HUDEP-2 (cell line): ENCODE measurements around the gene IKZF5.

ENCODE experiments used
- DNase-seq, 76 experiments: peaks; one replicate each; lab custom pipeline; 2025; ENCODE audit not compliant: unreplicated experiment in 76 of 76; lab: John Stamatoyannopoulos, UW

The IKZF5 gene

GRCh38 chr10:123017421-123018165, 9.0 kb upstream of the IKZF5 start:
- DNase-seq: no peak

- no peak for DNase-seq
These were observed 7.6 kb upstream of the IKZF5 start for GRCh38 chr10:123016228-123016627.

GRCh38 chr10:123014772-123015171, 6.2 kb upstream of the IKZF5 start:
- DNase-seq: peak in 1 of 76 experiments; percentile 2

- no peak for DNase-seq
These were observed 5.1 kb upstream of the IKZF5 start for GRCh38 chr10:123013456-123014419.

- no peak for DNase-seq
These were observed 3.4 kb upstream of the IKZF5 start for GRCh38 chr10:123011987-123012386.

GRCh38 chr10:123009105-123009820, 668 bp upstream of the IKZF5 start:
- DNase-seq: peak in 25 of 76 experiments; percentile 2 to 50 (median 13)

GRCh38 chr10:123007558-123008354, 839 bp downstream of the IKZF5 start:
- DNase-seq: peak in 58 of 76 experiments; percentile 3 to 66 (median 34)

GRCh38 chr10:123004298-123004697, 4.3 kb downstream of the IKZF5 start:
- DNase-seq: no peak

GRCh38 chr10:123001370-123001769, 7.2 kb downstream of the IKZF5 start:
- peak in 4 of 76 experiments; percentile 12 to 34 (median 22) for DNase-seq

- no peak for DNase-seq
These were observed 8.4 kb downstream of the IKZF5 start for GRCh38 chr10:123000155-123000554.

GRCh38 chr10:122999347-122999746, 9.2 kb downstream of the IKZF5 start:
- DNase-seq: peak in 1 of 76 experiments; percentile 7

- no peak for DNase-seq
These were observed 9.7 kb downstream of the IKZF5 start for GRCh38 chr10:122998934-122999333.

GRCh38 chr10:122998360-122998917, 10.2 kb downstream of the IKZF5 start:
- no peak for DNase-seq

GRCh38 chr10:122997864-122998263, 10.7 kb downstream of the IKZF5 start:
- DNase-seq: no peak

GRCh38 chr10:122995936-122996335, 12.7 kb downstream of the IKZF5 start:
- no peak for DNase-seq

GRCh38 chr10:122993797-122994336, 14.7 kb downstream of the IKZF5 start:
- DNase-seq: no peak

- DNase-seq: no peak
These were observed 16.5 kb downstream of the IKZF5 start for GRCh38 chr10:122992031-122992585.

GRCh38 chr10:122990278-122990677, 18.3 kb downstream of the IKZF5 start:
- DNase-seq: no peak

- DNase-seq: no peak
These were observed 20.1 kb downstream of the IKZF5 start for GRCh38 chr10:122988501-122988900.
